22Rv1 (cell line): ENCODE data around the gene KRTAP3-2.

ENCODE experiments used
- CTCF ChIP-seq: fragments of 450-650 bp; IDR thresholded peaks from 2 replicates; pipeline ENCODE4 v1.5.1; 2017; ENCODE audit warnings: mild to moderate bottlenecking
- ZFX ChIP-seq: fragments of 450-650 bp; IDR thresholded peaks from 2 replicates; pipeline ENCODE4 v1.6.1; 2017; ENCODE audit warnings: antibody characterized with exemption, borderline replicate concordance

DNA sequence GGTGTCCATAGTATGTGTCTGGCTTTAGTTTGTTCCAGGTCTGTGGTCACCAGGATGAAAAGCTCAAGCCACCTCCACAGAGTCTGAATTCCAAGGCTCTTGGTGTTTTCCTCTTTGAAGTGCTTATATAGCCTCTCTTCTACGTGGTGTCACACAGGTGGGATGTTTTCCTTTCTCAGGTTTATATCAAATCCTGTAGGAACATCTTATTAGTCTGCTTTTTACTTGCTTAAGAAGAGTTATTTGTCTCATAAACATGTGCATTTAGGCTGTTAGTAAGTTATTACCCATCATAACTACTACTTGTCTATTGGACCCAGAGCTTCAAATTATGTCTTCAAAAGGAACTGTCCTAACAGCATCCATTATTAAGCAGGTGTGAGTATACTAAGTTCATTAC, 32.9 kb downstream of the KRTAP3-2 start, which contains the start of gene KRT39:
- TF ChIP-seq CTCF (no peak), ZFX (no peak)
